ENCODE results near the gene NAIP. TPM values are rescaled to one million over a fixed set of nuclear protein-coding genes. Genes with fewer than 3 reads are reported as not detected.
"Not testable (repeated sequence)": the region's sequence is repeated elsewhere in the genome, so short reads cannot be mapped to it uniquely, and the experiment has no call there.

Gene NAIP
- total and polyA plus RNA-seq, 7 donors = 3.9 to 27.6 (median 17.1) TPM

- H3K36me3 ChIP-seq = no peaks in the 10 kb centered on the region
- no peak for TF ChIP-seq POLR2A (IDR thresholded peaks at IDR 0.05)
- TF ChIP-seq, protein P1, sequence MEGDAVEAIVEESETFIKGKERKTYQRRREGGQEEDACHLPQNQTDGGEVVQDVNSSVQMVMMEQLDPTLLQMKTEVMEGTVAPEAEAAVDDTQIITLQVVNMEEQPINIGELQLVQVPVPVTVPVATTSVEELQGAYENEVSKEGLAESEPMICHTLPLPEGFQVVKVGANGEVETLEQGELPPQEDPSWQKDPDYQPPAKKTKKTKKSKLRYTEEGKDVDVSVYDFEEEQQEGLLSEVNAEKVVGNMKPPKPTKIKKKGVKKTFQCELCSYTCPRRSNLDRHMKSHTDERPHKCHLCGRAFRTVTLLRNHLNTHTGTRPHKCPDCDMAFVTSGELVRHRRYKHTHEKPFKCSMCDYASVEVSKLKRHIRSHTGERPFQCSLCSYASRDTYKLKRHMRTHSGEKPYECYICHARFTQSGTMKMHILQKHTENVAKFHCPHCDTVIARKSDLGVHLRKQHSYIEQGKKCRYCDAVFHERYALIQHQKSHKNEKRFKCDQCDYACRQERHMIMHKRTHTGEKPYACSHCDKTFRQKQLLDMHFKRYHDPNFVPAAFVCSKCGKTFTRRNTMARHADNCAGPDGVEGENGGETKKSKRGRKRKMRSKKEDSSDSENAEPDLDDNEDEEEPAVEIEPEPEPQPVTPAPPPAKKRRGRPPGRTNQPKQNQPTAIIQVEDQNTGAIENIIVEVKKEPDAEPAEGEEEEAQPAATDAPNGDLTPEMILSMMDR (IDR thresholded peaks at IDR 0.05) = no peak
- TF ChIP-seq EP300 (IDR thresholded peaks at IDR 0.05) = no peak
- no peak for TF ChIP-seq POLR2AphosphoS5 (IDR thresholded peaks at IDR 0.05)
- H3K4me3 ChIP-seq = no peak overlapping the region
- no peak for DNase-seq
- 87 to 89% methylated on average over 8 of the region's 8 CpGs for WGBS, 2 donors
- H3K4me1 ChIP-seq = no peaks in the 10 kb centered on the region
- no peak overlapping the region for H3K27ac ChIP-seq
- H3K27me3 ChIP-seq = no peaks in the 10 kb centered on the region
- intact Hi-C loops (cut with DNase I) = no loop called here
- no peaks in the 10 kb centered on the region for H3K9me3 ChIP-seq
These were observed 11.0 kb downstream of the NAIP start for GRCh38 chr5:71014176-71014575.

- WGBS, 2 donors = 83 to 87% methylated on average over 12 of the region's 12 CpGs
- TF ChIP-seq, protein P1 (IDR thresholded peaks at IDR 0.05) = no peak
- no peak for TF ChIP-seq POLR2AphosphoS5 (IDR thresholded peaks at IDR 0.05)
- TF ChIP-seq POLR2A (IDR thresholded peaks at IDR 0.05) = no peak
- TF ChIP-seq EP300 (IDR thresholded peaks at IDR 0.05) = no peak
- no peaks in the 10 kb centered on the region for H3K27me3 ChIP-seq
- no peaks in the 10 kb centered on the region for H3K9me3 ChIP-seq
- H3K27ac ChIP-seq = no peak overlapping the region
- DNase-seq = no peak
- intact Hi-C loops (cut with DNase I) = no loop called here
- H3K36me3 ChIP-seq = no peaks in the 10 kb centered on the region
- H3K4me1 ChIP-seq = no peaks in the 10 kb centered on the region
- no peak overlapping the region for H3K4me3 ChIP-seq
These were observed 11.6 kb downstream of the NAIP start for GRCh38 chr5:71013575-71013974.

DNA sequence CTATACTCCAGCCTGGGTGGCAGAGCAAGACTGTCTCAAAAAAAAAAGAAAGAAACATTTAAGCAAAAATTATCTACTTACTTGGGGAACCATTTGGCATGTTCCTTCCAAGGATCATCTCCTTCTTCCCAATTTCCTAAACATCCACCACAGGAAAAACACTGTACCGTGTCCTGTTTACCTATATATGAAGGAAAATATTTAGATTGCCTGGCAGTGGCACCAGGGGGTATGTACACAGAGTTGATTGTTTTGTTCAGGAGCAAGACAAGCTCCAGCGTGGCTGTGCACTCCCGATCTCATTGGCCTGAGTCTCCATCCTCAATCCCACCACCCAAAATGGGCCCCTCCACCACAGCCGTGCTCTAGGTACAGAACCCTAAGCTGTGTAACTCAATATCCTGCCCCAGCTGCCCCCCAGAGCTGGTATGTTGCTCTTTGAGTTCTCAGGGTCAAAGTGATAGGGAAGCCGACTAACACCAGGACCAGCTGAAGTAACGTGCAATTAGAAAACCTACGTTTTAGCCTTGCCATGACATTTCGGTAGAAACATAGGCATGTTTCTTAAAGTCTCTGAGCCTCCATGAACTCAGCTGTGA is 13.8 kb downstream of the NAIP start:
- intact Hi-C loops (cut with DNase I) = no loop called here
- 84 to 86% methylated on average over 8 of the region's 8 CpGs for WGBS, 2 donors
- no peaks in the 10 kb centered on the region for H3K27me3 ChIP-seq
- no peak overlapping the region for H3K27ac ChIP-seq
- no peaks in the 10 kb centered on the region for H3K4me1 ChIP-seq
- DNase-seq = no peak
- TF ChIP-seq POLR2A (IDR thresholded peaks at IDR 0.05) = no peak
- TF ChIP-seq, protein P1 (IDR thresholded peaks at IDR 0.05) = no peak
- no peak for TF ChIP-seq POLR2AphosphoS5 (IDR thresholded peaks at IDR 0.05)
- no peak for TF ChIP-seq EP300 (IDR thresholded peaks at IDR 0.05)
- no peaks in the 10 kb centered on the region for H3K9me3 ChIP-seq
- no peaks in the 10 kb centered on the region for H3K36me3 ChIP-seq
- H3K4me3 ChIP-seq = no peak overlapping the region

DNA sequence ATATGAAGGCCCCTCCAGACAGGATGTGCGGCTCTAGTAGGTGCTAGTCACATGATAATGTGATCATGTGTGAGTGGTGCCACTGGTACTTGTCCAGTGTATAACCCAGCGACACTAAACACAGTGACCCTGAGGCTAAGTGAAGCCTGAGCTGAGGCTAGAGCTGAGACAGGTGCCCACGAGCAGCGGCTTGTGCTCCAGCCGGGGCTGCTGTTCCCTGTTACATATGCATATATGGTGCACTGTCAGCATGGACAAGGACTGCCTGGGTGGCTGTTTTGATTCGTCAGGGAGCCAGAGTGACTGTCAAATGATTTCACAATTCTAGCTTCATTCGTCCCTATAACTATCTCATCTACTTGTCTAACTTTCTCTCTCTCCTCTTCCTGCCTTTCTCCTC is 18.2 kb downstream of the NAIP start:
- DNase-seq; intact Hi-C loops (cut with DNase I): not testable (repeated sequence)
- WGBS, 2 donors = 58 to 77% methylated on average over 2 to 3 of the region's 7 CpGs

DNA sequence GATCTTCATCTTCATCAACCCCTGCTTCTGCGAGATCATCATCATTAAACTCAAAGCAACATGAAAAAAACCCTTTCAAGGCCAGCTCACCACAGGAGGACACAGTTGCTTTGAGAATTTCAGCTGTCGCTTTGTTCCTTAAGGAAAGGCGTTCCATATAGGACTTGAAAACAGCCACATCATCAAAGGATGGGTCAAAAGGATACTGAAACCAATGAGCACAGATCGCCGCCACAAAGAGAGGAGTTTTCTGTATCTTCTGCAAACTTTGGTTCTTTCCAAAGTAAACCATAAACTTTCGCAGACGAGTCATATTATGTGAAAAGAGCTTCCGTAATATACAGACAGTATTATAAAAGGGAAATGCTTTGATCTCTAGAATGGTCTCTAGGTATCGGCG is 40.3 kb downstream of the NAIP start:
- not testable (repeated sequence) for H3K36me3 ChIP-seq, H3K27ac ChIP-seq
- no CpG with 5 or more reads among the region's 10 CpGs for WGBS, 2 donors

More for the DNA sequence above, 18.2 kb downstream of the NAIP start:
- not testable (repeated sequence) for H3K27ac ChIP-seq, H3K36me3 ChIP-seq, H3K4me3 ChIP-seq, H3K9me3 ChIP-seq, H3K27me3 ChIP-seq, H3K4me1 ChIP-seq

DNA sequence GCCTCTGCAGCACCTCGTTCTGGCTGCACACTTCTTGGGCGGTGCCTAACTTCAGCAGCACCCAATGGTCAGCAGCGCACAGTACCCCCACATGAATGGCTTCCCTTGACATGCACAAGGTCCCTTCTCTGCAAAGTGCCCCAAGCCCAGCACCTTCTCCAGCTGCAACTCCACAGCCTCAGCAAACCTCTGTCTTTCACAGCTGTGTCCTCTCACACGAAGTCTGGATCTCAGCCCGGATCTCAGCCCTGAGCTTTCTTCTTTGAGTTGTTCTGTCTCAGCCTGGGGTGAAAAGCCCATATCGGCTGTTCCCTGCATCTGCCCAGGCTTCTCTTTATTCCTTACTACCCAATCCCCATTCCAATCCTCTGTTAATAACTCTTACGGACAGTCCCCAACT is 57.9 kb downstream of the NAIP start:
- H3K27ac ChIP-seq; H3K9me3 ChIP-seq; H3K27me3 ChIP-seq; H3K4me3 ChIP-seq; DNase-seq; H3K4me1 ChIP-seq; intact Hi-C loops (cut with DNase I); H3K36me3 ChIP-seq: not testable (repeated sequence)
- WGBS, 2 donors = no CpG with 5 or more reads among the region's 7 CpGs

More for the DNA sequence above, 40.3 kb downstream of the NAIP start:
- DNase-seq; H3K4me3 ChIP-seq; intact Hi-C loops (cut with DNase I); H3K27me3 ChIP-seq; H3K9me3 ChIP-seq; H3K4me1 ChIP-seq: not testable (repeated sequence)

GRCh38 chr5:70964531-70964930 is 60.6 kb downstream of the NAIP start:
- H3K9me3 ChIP-seq; intact Hi-C loops (cut with DNase I); H3K4me3 ChIP-seq; H3K27ac ChIP-seq; H3K27me3 ChIP-seq; H3K36me3 ChIP-seq; DNase-seq; H3K4me1 ChIP-seq: not testable (repeated sequence)

GRCh38 chr5:70953068-70953467 is 72.1 kb downstream of the NAIP start:
- H3K27me3 ChIP-seq; H3K4me1 ChIP-seq; H3K36me3 ChIP-seq; DNase-seq; H3K27ac ChIP-seq; H3K9me3 ChIP-seq; H3K4me3 ChIP-seq; intact Hi-C loops (cut with DNase I): not testable (repeated sequence)
- 95% methylated on average over 5 of the region's 10 CpGs; no CpG with 5 or more reads in 1 of the 2 donors for whole genome bisulfite sequencing, 2 donors

- H3K4me3 ChIP-seq; DNase-seq; H3K4me1 ChIP-seq; intact Hi-C loops (cut with DNase I); H3K9me3 ChIP-seq; H3K27ac ChIP-seq; H3K36me3 ChIP-seq; H3K27me3 ChIP-seq: not testable (repeated sequence)
- no CpG with 5 or more reads among the region's 1 CpG for WGBS, 2 donors
These were observed 92.6 kb downstream of the NAIP start for GRCh38 chr5:70932560-70932959.

Measured in sigmoid colon (tissue), 7 donors.